Measurements from ENCODE around the gene HSPA1B. TPM values are rescaled to one million over a fixed set of nuclear protein-coding genes. Genes with fewer than 3 reads are reported as not detected.

Gene HSPA1B
- total RNA-seq, 1 experiment from 2014 or later: 78.6 TPM

DNA sequence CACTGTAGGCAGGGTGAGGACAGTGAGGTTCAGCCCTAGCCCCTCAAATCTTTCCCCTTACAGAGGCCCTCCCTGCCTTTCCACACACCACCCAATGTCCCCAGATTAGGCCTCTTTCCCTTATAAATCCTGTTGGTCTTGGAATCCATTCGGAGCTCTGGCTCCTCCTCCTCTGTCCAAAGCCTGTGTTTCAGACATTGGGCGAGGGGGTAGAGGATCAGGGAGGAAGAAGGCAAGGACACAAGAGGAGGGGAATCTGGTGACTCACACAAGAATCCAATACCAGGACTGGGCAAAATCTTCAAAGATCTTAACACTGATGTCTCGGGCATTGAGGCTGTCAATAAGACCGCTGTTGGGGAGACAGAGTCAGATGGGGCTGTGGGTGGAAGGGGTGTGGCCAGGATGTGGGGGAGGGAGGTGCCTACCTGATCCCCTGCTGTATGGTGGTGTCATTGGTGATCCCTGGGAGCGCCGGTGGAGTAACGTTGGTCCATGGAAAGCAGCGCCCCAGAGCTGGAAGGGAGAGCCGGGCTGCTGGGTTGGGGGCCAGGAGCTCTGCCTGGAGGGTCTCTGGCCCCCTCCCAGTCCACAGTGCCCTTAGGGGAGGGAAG is 43.6 kb downstream of the HSPA1B start:
- Histone ChIP-seq H4K20me1 (ENCODE audit: insufficient read depth, low read depth, low read length) (no peaks in the 10 kb centered on the region), H3K4me1 (ENCODE audit: low read length) (no peaks in the 10 kb centered on the region), H3K79me2 (ENCODE audit: low read length) (no peaks in the 10 kb centered on the region), H2AFZ (ENCODE audit: low read length) (no peak overlapping the region), H3K9ac (ENCODE audit: low read length) (no peak overlapping the region), H3K9me3 (ENCODE audit: low read length) (no peaks in the 10 kb centered on the region), H3K27ac (ENCODE audit: low read length) (no peak overlapping the region), H3K36me3 (ENCODE audit: insufficient read depth, low read length) (no peaks in the 10 kb centered on the region), H3K9me2 (replicated peaks; ENCODE audit: insufficient read depth, low read length) (no peaks in the 10 kb centered on the region), H3K4me3 (ENCODE audit: low read length) (no peak overlapping the region), H3K27me3 (ENCODE audit: low read length) (no peaks in the 10 kb centered on the region), H3K4me2 (ENCODE audit: low read depth, low read length, poor library complexity, severe bottlenecking) (no peak overlapping the region)
- no peak for DNase-seq

- Histone ChIP-seq H3K9me3 (ENCODE audit: low read length) (no peaks in the 10 kb centered on the region), H3K27ac (ENCODE audit: low read length) (no peak overlapping the region), H3K4me2 (ENCODE audit: low read depth, low read length, poor library complexity, severe bottlenecking) (no peak overlapping the region), H3K9ac (ENCODE audit: low read length) (no peak overlapping the region), H3K36me3 (ENCODE audit: insufficient read depth, low read length) (no peaks in the 10 kb centered on the region), H3K4me1 (ENCODE audit: low read length) (no peaks in the 10 kb centered on the region), H3K4me3 (ENCODE audit: low read length) (no peak overlapping the region), H3K9me2 (replicated peaks; ENCODE audit: insufficient read depth, low read length) (no peaks in the 10 kb centered on the region), H3K79me2 (ENCODE audit: low read length) (no peaks in the 10 kb centered on the region), H2AFZ (ENCODE audit: low read length) (no peak overlapping the region), H3K27me3 (ENCODE audit: low read length) (no peaks in the 10 kb centered on the region), H4K20me1 (ENCODE audit: insufficient read depth, low read depth, low read length) (no peaks in the 10 kb centered on the region)
- DNase-seq: no peak
Measured at GRCh38 chr6:31874084-31874670, 46.6 kb downstream of the HSPA1B start.

DNA sequence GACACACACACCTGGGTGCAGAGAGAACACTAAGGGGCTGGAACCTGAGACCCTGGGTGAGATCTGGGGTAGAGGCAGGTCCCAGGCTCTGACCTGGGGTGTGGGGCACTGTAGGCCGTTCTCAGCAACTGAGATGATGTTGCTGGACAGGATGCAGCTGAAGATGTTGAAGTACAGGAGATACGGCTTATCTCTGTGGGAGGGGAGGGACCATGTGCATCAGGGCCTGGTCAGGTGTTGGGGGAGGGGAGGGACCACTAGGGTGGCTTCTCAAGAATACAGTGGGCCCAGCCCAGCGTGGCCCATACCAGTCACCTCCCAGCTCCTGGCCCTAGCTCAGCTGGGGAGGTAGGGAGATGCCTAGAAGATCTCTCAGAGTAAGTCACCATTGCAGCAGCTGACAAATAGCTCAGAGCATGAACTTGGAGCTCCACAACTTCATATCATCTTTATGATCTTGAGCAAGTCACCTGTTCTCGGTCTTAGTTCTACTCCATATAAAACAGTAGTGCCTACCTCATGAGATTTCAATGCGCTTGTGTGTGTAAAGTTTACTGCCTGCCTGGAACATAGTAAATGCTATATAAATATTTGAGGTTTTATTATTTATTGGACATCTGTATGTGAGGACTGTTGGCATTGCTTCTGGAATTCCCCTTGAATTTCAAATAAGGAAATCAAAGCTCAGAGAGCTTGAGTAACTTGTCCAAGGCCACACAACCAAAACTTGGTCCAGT is 47.5 kb downstream of the HSPA1B start:
- H3K27me3 ChIP-seq (ENCODE audit: low read length): no peaks in the 10 kb centered on the region
- no peaks in the 10 kb centered on the region for H3K9me3 ChIP-seq (ENCODE audit: low read length)
- no peaks in the 10 kb centered on the region for H3K4me1 ChIP-seq (ENCODE audit: low read length)
- no peak overlapping the region for H3K4me2 ChIP-seq (ENCODE audit: low read depth, low read length, poor library complexity, severe bottlenecking)
- peaks cover 3% of the 10 kb centered on the region; the same call in 1 of the 2 replicates for H3K36me3 ChIP-seq (ENCODE audit: insufficient read depth, low read length)
- no peak overlapping the region for H3K4me3 ChIP-seq (ENCODE audit: low read length)
- no peaks in the 10 kb centered on the region for H3K9me2 ChIP-seq (replicated peaks; ENCODE audit: insufficient read depth, low read length)
- H4K20me1 ChIP-seq (ENCODE audit: insufficient read depth, low read depth, low read length): no peaks in the 10 kb centered on the region
- no peak overlapping the region for H3K9ac ChIP-seq (ENCODE audit: low read length)
- no peak overlapping the region for H3K27ac ChIP-seq (ENCODE audit: low read length)
- no peaks in the 10 kb centered on the region for H3K79me2 ChIP-seq (ENCODE audit: low read length)
- no peak overlapping the region for H2AFZ ChIP-seq (ENCODE audit: low read length)
- DNase-seq: no peak

- Histone ChIP-seq H3K4me3 (ENCODE audit: low read length) (no peak overlapping the region), H3K9ac (ENCODE audit: low read length) (no peak overlapping the region), H3K4me1 (ENCODE audit: low read length) (no peaks in the 10 kb centered on the region), H2AFZ (ENCODE audit: low read length) (no peak overlapping the region), H3K9me3 (ENCODE audit: low read length) (no peaks in the 10 kb centered on the region), H3K4me2 (ENCODE audit: low read depth, low read length, poor library complexity, severe bottlenecking) (no peak overlapping the region), H3K9me2 (replicated peaks; ENCODE audit: insufficient read depth, low read length) (no peaks in the 10 kb centered on the region), H4K20me1 (ENCODE audit: insufficient read depth, low read depth, low read length) (no peaks in the 10 kb centered on the region), H3K27me3 (ENCODE audit: low read length) (no peaks in the 10 kb centered on the region), H3K27ac (ENCODE audit: low read length) (no peak overlapping the region), H3K36me3 (ENCODE audit: insufficient read depth, low read length) (peaks cover 8% of the 10 kb centered on the region; the same call in 1 of the 2 replicates), H3K79me2 (ENCODE audit: low read length) (no peaks in the 10 kb centered on the region)
- DNase-seq: no peak
Measured at GRCh38 chr6:31875877-31876276, 48.3 kb downstream of the HSPA1B start.

GRCh38 chr6:31876357-31876756 is 48.8 kb downstream of the HSPA1B start:
- no peaks in the 10 kb centered on the region for H3K9me3 ChIP-seq (ENCODE audit: low read length)
- H3K27ac ChIP-seq (ENCODE audit: low read length): no peak overlapping the region
- H3K36me3 ChIP-seq (ENCODE audit: insufficient read depth, low read length): peaks cover 11% of the 10 kb centered on the region
- no peak overlapping the region for H3K9ac ChIP-seq (ENCODE audit: low read length)
- no peaks in the 10 kb centered on the region for H4K20me1 ChIP-seq (ENCODE audit: insufficient read depth, low read depth, low read length)
- no peaks in the 10 kb centered on the region for H3K27me3 ChIP-seq (ENCODE audit: low read length)
- H3K4me1 ChIP-seq (ENCODE audit: low read length): no peaks in the 10 kb centered on the region
- no peak for DNase-seq
- no peaks in the 10 kb centered on the region for H3K79me2 ChIP-seq (ENCODE audit: low read length)
- H3K4me3 ChIP-seq (ENCODE audit: low read length): no peak overlapping the region
- H3K9me2 ChIP-seq (replicated peaks; ENCODE audit: insufficient read depth, low read length): no peaks in the 10 kb centered on the region
- no peak overlapping the region for H3K4me2 ChIP-seq (ENCODE audit: low read depth, low read length, poor library complexity, severe bottlenecking)
- H2AFZ ChIP-seq (ENCODE audit: low read length): no peak overlapping the region

GRCh38 chr6:31877125-31877650 is 49.6 kb downstream of the HSPA1B start:
- Histone ChIP-seq H3K9me2 (replicated peaks; ENCODE audit: insufficient read depth, low read length) (no peaks in the 10 kb centered on the region), H4K20me1 (ENCODE audit: insufficient read depth, low read depth, low read length) (no peaks in the 10 kb centered on the region), H3K4me1 (ENCODE audit: low read length) (no peaks in the 10 kb centered on the region), H3K4me2 (ENCODE audit: low read depth, low read length, poor library complexity, severe bottlenecking) (no peak overlapping the region), H3K27me3 (ENCODE audit: low read length) (no peaks in the 10 kb centered on the region), H3K79me2 (ENCODE audit: low read length) (no peaks in the 10 kb centered on the region), H3K9me3 (ENCODE audit: low read length) (no peaks in the 10 kb centered on the region), H3K9ac (ENCODE audit: low read length) (no peak overlapping the region), H3K27ac (ENCODE audit: low read length) (no peak overlapping the region), H3K4me3 (ENCODE audit: low read length) (no peak overlapping the region), H2AFZ (ENCODE audit: low read length) (no peak overlapping the region), H3K36me3 (ENCODE audit: insufficient read depth, low read length) (peaks cover 13% of the 10 kb centered on the region)
- DNase-seq: no peak

- Histone ChIP-seq H3K27me3 (ENCODE audit: low read length) (no peaks in the 10 kb centered on the region), H3K4me3 (ENCODE audit: low read length) (no peak overlapping the region), H2AFZ (ENCODE audit: low read length) (no peak overlapping the region), H3K36me3 (ENCODE audit: insufficient read depth, low read length) (peaks cover 13% of the 10 kb centered on the region), H4K20me1 (ENCODE audit: insufficient read depth, low read depth, low read length) (no peaks in the 10 kb centered on the region), H3K79me2 (ENCODE audit: low read length) (no peaks in the 10 kb centered on the region), H3K4me1 (ENCODE audit: low read length) (no peaks in the 10 kb centered on the region), H3K4me2 (ENCODE audit: low read depth, low read length, poor library complexity, severe bottlenecking) (no peak overlapping the region), H3K9ac (ENCODE audit: low read length) (no peak overlapping the region), H3K9me2 (replicated peaks; ENCODE audit: insufficient read depth, low read length) (no peaks in the 10 kb centered on the region), H3K27ac (ENCODE audit: low read length) (no peak overlapping the region), H3K9me3 (ENCODE audit: low read length) (no peaks in the 10 kb centered on the region)
- no peak for DNase-seq
Measured at GRCh38 chr6:31877651-31878161, 50.2 kb downstream of the HSPA1B start.

- H3K27ac ChIP-seq (ENCODE audit: low read length): no peak overlapping the region
- H3K4me1 ChIP-seq (ENCODE audit: low read length): no peaks in the 10 kb centered on the region
- H3K79me2 ChIP-seq (ENCODE audit: low read length): no peaks in the 10 kb centered on the region
- no peak overlapping the region for H3K4me2 ChIP-seq (ENCODE audit: low read depth, low read length, poor library complexity, severe bottlenecking)
- H3K9me3 ChIP-seq (ENCODE audit: low read length): no peaks in the 10 kb centered on the region
- no peaks in the 10 kb centered on the region for H4K20me1 ChIP-seq (ENCODE audit: insufficient read depth, low read depth, low read length)
- no peak overlapping the region for H3K9ac ChIP-seq (ENCODE audit: low read length)
- H2AFZ ChIP-seq (ENCODE audit: low read length): no peak overlapping the region
- DNase-seq: no peak
- H3K9me2 ChIP-seq (replicated peaks; ENCODE audit: insufficient read depth, low read length): no peaks in the 10 kb centered on the region
- H3K36me3 ChIP-seq (ENCODE audit: insufficient read depth, low read length): peaks cover 13% of the 10 kb centered on the region
- H3K27me3 ChIP-seq (ENCODE audit: low read length): no peaks in the 10 kb centered on the region
- H3K4me3 ChIP-seq (ENCODE audit: low read length): no peak overlapping the region
Measured at GRCh38 chr6:31878222-31878621, 50.7 kb downstream of the HSPA1B start.

All from Karpas-422 (cell line).